ENCODE measurements around the gene BST1. TPM values are rescaled to one million over a fixed set of nuclear protein-coding genes. Genes with fewer than 3 reads are reported as not detected.
A peak's percentile ranks its signal among the peaks of the same experiment; 100 is the strongest.

Gene BST1
- total and polyA plus RNA-seq, 10 donors: 3.8 to 54.3 (median 15.4) TPM

DNA sequence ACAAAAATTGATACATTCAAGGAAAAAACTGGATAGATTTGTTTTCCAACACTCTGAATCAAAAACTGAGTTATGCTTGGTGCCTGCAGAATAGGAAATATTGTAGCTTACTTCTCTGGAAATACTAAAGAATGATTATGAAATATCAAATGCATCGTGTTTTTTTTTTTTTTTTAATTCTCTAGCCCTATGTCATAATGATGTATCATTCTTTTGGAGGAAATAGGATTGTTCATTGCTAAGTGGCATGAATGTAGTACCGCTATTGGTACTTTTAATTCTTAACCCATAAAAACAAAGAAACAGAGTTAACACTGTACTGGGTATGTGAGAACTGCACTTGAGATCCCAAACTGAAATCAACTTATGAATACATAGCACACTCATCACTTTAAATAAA, 28.8 kb upstream of the BST1 start:
- Histone ChIP-seq H3K36me3 (no peaks in the 10 kb centered on the region), H3K9me3 (no peaks in the 10 kb centered on the region), H3K4me3 (no peak overlapping the region), H3K4me1 (peaks cover 0 to 71% (median 6%) of the 10 kb centered on the region in 6 donors), H3K27me3 (replicated peaks in 1 of 7) (no peaks in the 10 kb centered on the region), H3K27ac (peak overlapping the region in 2 of 8 donors; percentile 38 to 56)
- 58 to 84% (median 80%) methylated on average over 2 of the region's 2 CpGs for WGBS, 5 donors
- no peak for DNase-seq
- no peak for TF ChIP-seq POLR2A (IDR thresholded peaks at IDR 0.05)
- TF ChIP-seq POLR2AphosphoS5 (IDR thresholded peaks at IDR 0.05): no peak
- TF ChIP-seq CTCF (IDR thresholded peaks at IDR 0.05 in 8 of 11, conservative IDR thresholded peaks at IDR 0.05 in 3 of 11): no peak
- intact Hi-C loops (cut with DNase I; ENCODE audit: low total_unique reads): no loop called here

DNA sequence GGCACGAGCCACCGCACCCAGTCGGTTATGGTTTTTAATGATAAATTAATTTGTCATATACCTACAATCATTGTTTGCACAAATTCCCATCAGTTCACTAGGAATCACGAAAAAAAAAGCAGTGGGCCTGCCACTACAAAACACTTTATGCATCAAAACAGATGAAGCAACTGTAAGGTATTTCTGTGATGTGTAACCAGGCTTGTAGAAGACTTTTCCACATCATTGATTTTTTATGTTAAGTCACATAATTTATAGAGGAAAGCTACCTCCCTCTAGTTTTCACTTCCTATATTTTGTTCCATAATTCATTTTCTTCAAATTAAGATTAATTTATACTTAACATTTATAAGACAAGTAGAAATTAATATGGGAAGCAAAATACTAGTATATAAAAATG, 27.9 kb upstream of the BST1 start:
- intact Hi-C loops (cut with DNase I; ENCODE audit: low total_unique reads): no loop called here
- no peaks in the 10 kb centered on the region for H3K9me3 ChIP-seq
- H3K27ac ChIP-seq: peak overlapping the region in 2 of 8 donors; percentile 38 to 56
- DNase-seq: no peak
- H3K27me3 ChIP-seq (replicated peaks in 1 of 7): no peaks in the 10 kb centered on the region
- 84 to 95% (median 89%) methylated on average over 4 of the region's 4 CpGs for WGBS, 5 donors
- H3K4me3 ChIP-seq: no peak overlapping the region
- H3K4me1 ChIP-seq: peaks cover 0 to 73% (median 6%) of the 10 kb centered on the region in 6 donors
- no peak for TF ChIP-seq CTCF (IDR thresholded peaks at IDR 0.05 in 8 of 11, conservative IDR thresholded peaks at IDR 0.05 in 3 of 11)
- TF ChIP-seq POLR2AphosphoS5 (IDR thresholded peaks at IDR 0.05): no peak
- no peaks in the 10 kb centered on the region for H3K36me3 ChIP-seq

DNA sequence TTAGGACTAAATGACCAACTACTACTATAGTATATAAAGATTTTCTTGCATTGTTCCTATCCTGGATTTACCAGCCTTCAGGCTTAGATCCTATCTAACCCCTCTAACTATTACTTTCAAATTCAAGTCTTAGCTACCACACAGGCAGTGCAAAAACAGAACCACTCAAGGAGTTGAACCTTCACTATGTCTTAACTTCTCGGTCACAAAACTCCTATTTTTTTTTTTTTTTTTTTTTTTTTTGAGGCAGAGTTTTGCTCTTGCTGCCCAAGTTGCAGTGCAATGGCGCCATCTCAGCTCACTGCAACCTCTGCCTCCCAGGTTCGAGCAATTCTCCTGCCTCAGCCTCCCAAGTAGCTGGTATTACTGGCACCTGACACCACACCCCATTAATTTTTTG, 27.5 kb upstream of the BST1 start:
- H3K27ac ChIP-seq: peak overlapping the region in 2 of 8 donors; percentile 38 to 56
- no peaks in the 10 kb centered on the region for H3K9me3 ChIP-seq
- DNase-seq: no peak
- H3K4me3 ChIP-seq: no peak overlapping the region
- TF ChIP-seq POLR2AphosphoS5 (IDR thresholded peaks at IDR 0.05) (no peak), POLR2A (IDR thresholded peaks at IDR 0.05) (no peak), CTCF (IDR thresholded peaks at IDR 0.05 in 8 of 11, conservative IDR thresholded peaks at IDR 0.05 in 3 of 11) (no peak)
- WGBS, 5 donors: 68 to 74% (median 74%) methylated on average over 3 of the region's 3 CpGs
- intact Hi-C loops (cut with DNase I; ENCODE audit: low total_unique reads): no loop called here
- H3K4me1 ChIP-seq: peaks cover 0 to 72% (median 6%) of the 10 kb centered on the region in 6 donors
- H3K36me3 ChIP-seq: no peaks in the 10 kb centered on the region
- H3K27me3 ChIP-seq (replicated peaks in 1 of 7): no peaks in the 10 kb centered on the region

- Histone ChIP-seq H3K27me3 (replicated peaks in 1 of 7) (no peaks in the 10 kb centered on the region), H3K27ac (peak overlapping the region in 2 of 8 donors; percentile 38 to 56), H3K4me1 (peaks cover 0 to 75% (median 10%) of the 10 kb centered on the region in 6 donors), H3K4me3 (no peak overlapping the region), H3K9me3 (no peaks in the 10 kb centered on the region), H3K36me3 (no peaks in the 10 kb centered on the region)
- intact Hi-C loops (cut with DNase I; ENCODE audit: low total_unique reads): no loop called here
- DNase-seq: no peak
- TF ChIP-seq POLR2AphosphoS5 (IDR thresholded peaks at IDR 0.05) (no peak), POLR2A (IDR thresholded peaks at IDR 0.05) (no peak), CTCF (IDR thresholded peaks at IDR 0.05 in 8 of 11, conservative IDR thresholded peaks at IDR 0.05 in 3 of 11) (no peak)
- 63 to 96% (median 88%) methylated on average over 1 of the region's 1 CpG for WGBS, 5 donors
Observed at GRCh38 chr4:15676039-15676438, 26.8 kb upstream of the BST1 start.

Measured in spleen (tissue), 11 donors.